GM21423 (cell line): ENCODE measurements around the gene RAP1GAP2.
"Not testable (repeated sequence)": the region's sequence is repeated elsewhere in the genome, so short reads cannot be mapped to it uniquely, and the experiment has no call there.

ENCODE experiments used
- ATAC-seq: cut with Tn5 transposase; IDR thresholded peaks from one replicate; pipeline ENCODE4 v1.9.1; 2021; ENCODE audit warnings: mild to moderate bottlenecking, moderate library complexity; ENCODE audit not compliant: unreplicated experiment

RAP1GAP2 gene

DNA sequence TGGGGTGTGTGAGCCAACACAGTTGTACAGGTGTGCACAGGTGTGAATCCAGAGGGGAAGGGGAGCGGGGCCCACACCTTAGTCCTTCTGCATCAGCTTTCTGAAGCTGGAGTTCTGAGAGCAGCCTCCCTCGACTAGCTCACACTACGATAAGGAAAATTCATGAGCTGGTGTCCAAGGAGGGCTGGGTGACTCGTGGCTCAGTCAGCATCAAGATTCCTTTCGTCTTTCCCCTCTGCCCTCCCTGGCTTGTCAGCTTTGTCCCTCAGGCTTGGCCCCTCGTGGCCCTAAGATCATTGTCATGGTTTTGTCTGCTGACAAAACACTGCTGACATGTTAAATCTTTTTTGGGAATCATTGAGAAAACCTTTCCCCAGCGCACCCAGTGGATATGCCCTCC, 219.7 kb downstream of the RAP1GAP2 start:
- ATAC-seq, result no peak

DNA sequence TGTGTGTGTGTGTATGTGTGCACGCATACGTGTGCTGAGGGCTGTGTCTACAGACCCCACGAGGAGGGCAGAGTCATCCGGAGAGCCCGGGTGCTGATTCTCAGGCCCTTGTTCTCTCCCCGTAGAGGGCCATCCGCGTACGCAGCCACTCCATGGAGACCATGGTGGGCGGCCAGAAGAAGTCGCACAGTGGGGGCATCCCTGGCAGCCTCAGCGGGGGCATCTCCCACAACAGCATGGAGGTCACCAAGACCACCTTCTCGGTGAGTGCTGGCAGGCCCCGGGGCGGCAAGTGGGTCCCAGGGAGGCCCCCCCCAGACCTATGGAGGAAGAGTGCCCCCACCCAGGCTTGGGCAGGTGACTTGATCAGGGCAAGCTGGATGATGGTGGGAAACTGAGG, 221.7 kb downstream of the RAP1GAP2 start:
- no peak for ATAC-seq

GRCh38 chr17:3019761-3020160, 223.5 kb downstream of the RAP1GAP2 start:
- ATAC-seq, result no peak

GRCh38 chr17:3020381-3020780, 224.1 kb downstream of the RAP1GAP2 start:
- no peak for ATAC-seq

DNA sequence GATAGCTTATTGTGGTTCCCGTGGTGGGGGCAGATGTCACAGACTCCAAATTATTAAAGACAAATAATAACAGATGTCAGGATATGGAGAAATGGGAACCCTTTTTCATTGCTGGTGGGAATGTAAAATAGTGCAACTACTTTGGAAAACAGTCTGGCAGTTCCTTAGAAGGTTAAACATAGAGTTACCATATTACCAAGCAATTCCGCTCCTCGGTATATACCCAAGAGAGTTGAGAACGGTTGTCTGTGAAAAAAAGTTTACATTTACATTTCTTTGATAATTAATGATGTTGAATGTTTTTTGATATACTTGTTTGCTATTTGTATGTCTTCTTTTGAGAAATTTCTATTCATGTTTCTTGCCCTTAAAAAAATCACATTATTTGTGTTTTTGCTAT, 226.0 kb downstream of the RAP1GAP2 start:
- no peak for ATAC-seq

DNA sequence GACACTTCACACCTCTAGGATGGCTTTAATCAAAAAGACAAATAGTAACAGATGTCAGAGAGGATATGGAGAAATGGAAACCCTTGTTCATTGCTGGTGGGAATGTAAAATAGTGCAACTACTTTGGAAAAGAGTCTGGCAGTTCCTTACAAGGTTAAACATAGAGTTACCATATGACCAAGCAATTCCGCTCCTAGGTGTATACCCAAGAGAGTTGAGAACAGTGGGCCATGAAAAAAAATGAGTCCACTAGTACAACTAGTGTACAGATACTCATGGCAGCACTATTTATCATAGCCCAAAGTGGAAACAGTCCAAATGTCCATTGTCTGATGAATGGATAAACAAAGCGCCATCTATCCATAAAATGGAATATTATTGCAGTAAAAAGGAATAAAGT, 228.1 kb downstream of the RAP1GAP2 start:
- ATAC-seq, result no peak

GRCh38 chr17:3025421-3026124, 229.3 kb downstream of the RAP1GAP2 start:
- no peak for ATAC-seq

- no peak for ATAC-seq
These were observed 230.1 kb downstream of the RAP1GAP2 start for GRCh38 chr17:3026125-3026855.

DNA sequence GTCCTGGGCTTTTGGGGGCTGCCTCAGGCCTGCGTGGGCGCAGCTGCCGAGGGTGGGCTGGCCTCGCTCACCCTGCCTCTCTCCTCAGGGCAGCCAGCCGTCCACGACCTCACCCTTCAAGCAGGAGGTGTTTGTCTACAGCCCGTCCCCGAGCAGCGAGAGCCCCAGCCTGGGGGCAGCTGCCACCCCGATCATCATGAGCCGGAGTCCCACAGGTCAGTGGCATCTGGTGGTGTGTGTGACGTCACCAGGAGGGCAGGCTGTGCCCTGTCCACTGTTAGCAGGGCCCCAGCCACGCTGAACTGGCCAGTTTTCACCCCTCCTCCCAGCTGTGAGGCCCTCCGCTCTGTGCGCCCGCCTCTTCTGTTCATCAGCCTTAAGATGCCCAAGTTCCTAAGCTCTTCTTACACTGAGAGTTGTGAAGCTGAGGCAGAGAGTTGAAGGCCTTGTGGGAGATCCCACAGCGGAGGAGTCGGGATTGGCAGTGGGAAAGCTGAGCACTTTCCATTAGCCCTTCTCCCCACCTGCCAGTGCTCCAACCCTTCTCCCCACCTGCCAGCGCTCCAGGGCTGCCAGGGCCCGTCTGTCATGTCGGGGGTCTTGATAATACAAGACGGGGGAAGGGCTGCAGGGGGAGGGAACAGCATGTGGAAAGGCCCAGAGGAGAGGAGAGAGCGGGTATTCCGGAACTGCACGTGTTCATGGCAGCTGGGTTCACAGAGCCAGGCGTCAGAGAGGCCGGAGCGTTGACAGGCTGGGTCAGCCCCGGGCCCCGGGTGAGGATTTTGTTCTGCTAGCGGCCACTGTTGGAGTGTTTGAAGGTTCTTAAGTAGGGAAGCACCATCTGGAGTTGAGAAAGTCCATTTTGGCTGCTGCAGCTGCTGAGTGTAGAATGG, 230.9 kb downstream of the RAP1GAP2 start:
- no peak for ATAC-seq

- no peak for ATAC-seq
These were observed 231.7 kb downstream of the RAP1GAP2 start for GRCh38 chr17:3027786-3028532.

- no peak for ATAC-seq
These were observed 233.1 kb downstream of the RAP1GAP2 start for GRCh38 chr17:3029213-3029913.

DNA sequence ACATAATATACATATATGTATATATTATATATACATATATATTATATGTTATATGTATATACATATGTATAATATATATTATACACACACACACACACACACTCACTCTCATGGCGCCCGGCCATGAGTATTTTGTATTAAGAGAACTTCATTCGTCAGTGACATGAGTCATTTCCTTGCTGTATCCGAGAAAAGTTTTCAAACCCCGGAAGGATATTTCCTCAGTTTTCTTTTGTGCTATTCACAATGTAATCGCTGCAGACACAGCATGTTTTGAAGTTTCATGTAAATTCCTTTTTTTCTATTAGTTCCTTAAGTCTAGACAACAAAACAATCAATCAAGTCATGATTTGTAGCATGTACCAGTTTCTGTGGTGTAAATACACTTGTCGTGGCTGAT, 233.9 kb downstream of the RAP1GAP2 start:
- no peak for ATAC-seq

DNA sequence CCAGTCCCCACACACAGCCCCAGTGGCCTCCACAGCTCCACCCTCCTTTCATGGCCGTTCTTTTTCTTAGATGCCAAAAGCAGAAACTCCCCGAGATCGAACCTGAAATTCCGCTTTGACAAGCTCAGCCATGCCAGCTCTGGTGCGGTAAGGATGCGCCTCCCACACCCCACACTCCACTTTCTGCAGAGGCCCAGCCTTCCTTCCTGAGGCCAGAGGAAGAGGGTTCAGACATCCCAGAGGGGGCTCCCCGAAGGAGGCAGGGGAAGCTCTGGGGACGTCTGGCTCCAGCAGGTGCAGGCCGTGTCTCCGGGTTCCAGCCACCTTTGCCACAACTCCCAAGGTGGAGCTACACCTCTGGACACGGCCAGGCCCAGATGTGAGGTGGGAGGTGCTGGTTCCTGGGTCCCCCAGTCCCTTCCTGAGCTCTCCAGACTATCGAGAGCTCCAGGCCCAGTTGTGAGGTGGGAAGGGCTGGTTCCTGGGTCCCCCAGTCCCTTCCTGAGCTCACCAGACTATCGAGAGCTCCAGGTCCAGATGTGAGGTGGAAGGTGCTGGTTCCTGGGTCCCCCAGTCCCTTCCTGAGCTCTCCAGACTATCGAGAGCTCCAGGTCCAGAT, 234.7 kb downstream of the RAP1GAP2 start:
- ATAC-seq, result not testable (repeated sequence)

- ATAC-seq, result no peak
These were observed 236.3 kb downstream of the RAP1GAP2 start for GRCh38 chr17:3032258-3033247.

GRCh38 chr17:3033248-3033640, 237.0 kb downstream of the RAP1GAP2 start:
- no peak for ATAC-seq

DNA sequence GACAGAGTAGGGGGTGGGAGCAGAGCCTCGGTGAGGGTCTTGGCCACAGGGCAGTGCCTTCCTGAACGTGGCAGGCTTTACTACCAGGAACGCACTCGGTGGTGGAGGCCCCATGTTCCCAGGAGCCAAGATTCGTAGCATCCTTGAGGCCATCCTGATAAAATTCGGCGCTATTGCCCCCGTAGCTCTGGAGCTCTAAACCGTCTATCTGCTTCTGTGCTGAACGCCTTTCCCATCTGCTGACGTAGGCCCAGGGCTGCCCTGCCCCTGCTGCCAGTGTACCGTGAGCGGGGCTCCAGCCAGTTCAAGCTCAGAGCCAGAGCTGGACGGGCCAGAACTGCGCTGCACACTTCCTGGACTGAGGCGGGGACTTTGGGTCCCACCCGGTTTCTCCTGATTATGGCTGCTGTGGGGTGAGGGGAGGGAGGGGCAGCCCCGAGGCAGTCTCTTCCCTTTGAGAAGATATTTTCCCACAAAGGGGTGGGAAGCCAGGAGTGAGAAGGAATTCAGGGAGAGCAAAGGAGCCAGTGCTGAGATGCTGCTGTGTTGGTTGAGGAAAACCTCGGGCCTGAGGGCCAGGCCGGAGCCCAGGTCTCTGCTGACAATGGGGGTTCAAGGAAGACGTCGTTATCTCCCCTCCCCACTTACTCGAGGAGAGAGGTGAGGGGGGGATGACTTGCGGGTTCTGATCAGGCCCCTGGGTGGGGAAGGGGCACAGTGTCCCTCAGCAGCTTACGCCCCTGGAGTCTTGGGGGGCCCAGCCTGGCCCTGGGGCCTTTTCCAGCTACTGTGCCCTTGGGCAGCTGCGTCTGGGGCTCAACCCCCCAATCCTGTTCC, 237.7 kb downstream of the RAP1GAP2 start:
- ATAC-seq, result no peak

DNA sequence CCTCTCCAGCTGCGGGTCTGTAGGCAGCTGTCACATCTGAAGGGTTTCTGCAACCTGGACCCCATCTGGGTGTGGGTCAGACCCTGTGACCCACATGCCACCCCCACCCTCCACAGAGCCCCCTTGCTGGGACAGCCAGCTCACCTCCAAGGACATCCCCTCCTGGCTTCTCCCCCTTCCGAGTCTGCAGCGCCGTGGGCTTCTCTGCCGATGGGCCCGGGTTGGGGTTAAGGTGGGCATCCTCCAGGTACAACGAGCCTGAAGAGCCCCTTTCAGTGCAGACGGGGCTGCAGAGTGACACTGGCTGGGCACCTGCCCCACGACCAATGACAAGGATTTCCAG, 238.3 kb downstream of the RAP1GAP2 start:
- ATAC-seq, result no peak
